SK-N-MC (cell line): ENCODE results near the gene SHANK2.

Experiments used
- EZH2 ChIP-seq: fragments of 200-600 bp; sonication (generic); IDR thresholded peaks from one replicate; pipeline ENCODE4 v1.6.1; 2017; ENCODE audit warnings: antibody characterized with exemption
- FOXP2 ChIP-seq: optimal IDR thresholded peaks from 2 replicates; pipeline ENCODE3; 2011; ENCODE audit warnings: mild to moderate bottlenecking, moderate library complexity; ENCODE audit not compliant: insufficient read depth; ENCODE audit errors: extremely low read length, control extremely low read depth
- POLR2AphosphoS5 ChIP-seq: IDR thresholded peaks from 2 replicates; pipeline ENCODE4 v1.6.1; 2012; ENCODE audit warnings: mild to moderate bottlenecking, low read depth, low read length, borderline replicate concordance

- TF ChIP-seq POLR2AphosphoS5 (no peak), EZH2 (no peak), FOXP2 (no peak)
Observed at GRCh38 chr11:71282581-71283351, 30.4 kb upstream of the SHANK2 start.
